H9 (cell line): ENCODE results near the gene ATRNL1. TPM values are rescaled to one million over a fixed set of nuclear protein-coding genes. Genes with fewer than 3 reads are reported as not detected.

Experiments
- DNase-seq: peaks from one replicate; pipeline ENCODE4 v3.0.0-alpha.2; 2017
- H2AFZ ChIP-seq: one replicate; pipeline ENCODE4 v1.6.1; 2013; ENCODE audit warnings: mild to moderate bottlenecking, low read length, control low read depth, moderate library complexity
- H2AK5ac ChIP-seq: 2 replicates; pipeline ENCODE4 v1.6.1; 2013; ENCODE audit warnings: low read length, control low read depth, mixed read lengths; ENCODE audit not compliant: insufficient read length
- H2BK120ac ChIP-seq: one replicate; pipeline ENCODE4 v1.6.1; 2013; ENCODE audit warnings: low read depth, mild to moderate bottlenecking, low read length, control low read depth, inconsistent platforms; ENCODE audit not compliant: poor library complexity, severe bottlenecking
- H2BK12ac ChIP-seq: 2 replicates; pipeline ENCODE4 v1.6.1; 2013; ENCODE audit warnings: low read length, control low read depth, mixed read lengths, low read depth; ENCODE audit not compliant: insufficient read length
- H2BK15ac ChIP-seq: 2 replicates; pipeline ENCODE4 v1.6.1; 2013; ENCODE audit warnings: low read depth, low read length, control low read depth
- H2BK20ac ChIP-seq: one replicate; pipeline ENCODE4 v1.6.1; 2013; ENCODE audit warnings: low read depth, mild to moderate bottlenecking, low read length, control low read depth, inconsistent platforms; ENCODE audit not compliant: poor library complexity, severe bottlenecking
- H2BK5ac ChIP-seq: 2 replicates; pipeline ENCODE4 v1.6.1; 2013; ENCODE audit warnings: low read length, control low read depth, mixed read lengths; ENCODE audit not compliant: insufficient read length
- H3K14ac ChIP-seq: 2 replicates; pipeline ENCODE4 v1.6.1; 2013; ENCODE audit warnings: low read length, control low read depth; ENCODE audit not compliant: insufficient read depth
- H3K18ac ChIP-seq: 2 replicates; pipeline ENCODE4 v1.6.1; 2013; ENCODE audit warnings: low read depth, mild to moderate bottlenecking, mixed read lengths, low read length, control low read depth; ENCODE audit not compliant: insufficient read length
- H3K23ac ChIP-seq: 2 replicates; pipeline ENCODE4 v1.6.1; 2013; ENCODE audit warnings: low read length, control low read depth, mixed read lengths, low read depth; ENCODE audit not compliant: insufficient read length
- H3K23me2 ChIP-seq: 2 replicates; pipeline ENCODE4 v1.6.1; 2013; ENCODE audit warnings: low read depth, mild to moderate bottlenecking, mixed read lengths, low read length, control low read depth; ENCODE audit not compliant: insufficient read length, poor library complexity, severe bottlenecking
- H3K27ac ChIP-seq: 2 replicates; pipeline ENCODE4 v1.5.1; 2013; ENCODE audit warnings: low read length, control low read depth, mixed read lengths, low read depth; ENCODE audit not compliant: insufficient read length
- H3K27me3 ChIP-seq: 2 replicates; pipeline ENCODE4 v1.6.1; 2013; ENCODE audit warnings: low read length, control low read depth, inconsistent platforms; ENCODE audit not compliant: insufficient read depth
- H3K4ac ChIP-seq: 2 replicates; pipeline ENCODE4 v1.6.1; 2013; ENCODE audit warnings: low read depth, mild to moderate bottlenecking, control low read depth, inconsistent platforms, low read length, moderate library complexity
- H3K4me1 ChIP-seq: 2 replicates; pipeline ENCODE4 v1.6.1; 2013; ENCODE audit warnings: low read length, control low read depth, inconsistent platforms; ENCODE audit not compliant: insufficient read depth
- H3K4me2 ChIP-seq: 2 replicates; pipeline ENCODE4 v1.6.1; 2013; ENCODE audit warnings: low read length, control low read depth, mixed read lengths; ENCODE audit not compliant: insufficient read length, insufficient read depth
- H3K56ac ChIP-seq: 2 replicates; pipeline ENCODE4 v1.6.1; 2013; ENCODE audit warnings: low read depth, mild to moderate bottlenecking, mixed read lengths, low read length, control low read depth; ENCODE audit not compliant: insufficient read length
- H3K79me1 ChIP-seq: 2 replicates; pipeline ENCODE4 v1.6.1; 2013; ENCODE audit warnings: low read depth, mild to moderate bottlenecking, moderate library complexity, low read length, control low read depth, inconsistent platforms; ENCODE audit not compliant: insufficient read depth, poor library complexity, severe bottlenecking
- H3K79me2 ChIP-seq: 2 replicates; pipeline ENCODE4 v1.6.1; 2013; ENCODE audit warnings: low read length, control low read depth, inconsistent platforms; ENCODE audit not compliant: insufficient read depth
- H3K9ac ChIP-seq: 2 replicates; pipeline ENCODE4 v1.6.1; 2013; ENCODE audit warnings: low read length, control low read depth, mixed read lengths; ENCODE audit not compliant: insufficient read length; ENCODE audit errors: extremely low read depth
- H3K9me3 ChIP-seq: one replicate; pipeline ENCODE4 v1.6.1; 2013; ENCODE audit warnings: low read depth, low read length, inconsistent platforms; ENCODE audit not compliant: control insufficient read depth
- H3T11ph ChIP-seq: one replicate; pipeline ENCODE4 v1.6.1; 2013; ENCODE audit warnings: mild to moderate bottlenecking, low read length, control low read depth, inconsistent platforms
- H4K20me1 ChIP-seq: one replicate; pipeline ENCODE4 v1.6.1; 2013; ENCODE audit not compliant: control insufficient read depth, insufficient read length, insufficient read depth
- H4K5ac ChIP-seq: 2 replicates; pipeline ENCODE4 v1.6.1; 2013; ENCODE audit warnings: low read depth, mild to moderate bottlenecking, mixed read lengths, low read length, control low read depth; ENCODE audit not compliant: insufficient read length
- H4K8ac ChIP-seq: replicated peaks from 2 replicates; pipeline ENCODE4 v1.6.1; 2013; ENCODE audit warnings: low read length, control low read depth, mixed read lengths, low read depth; ENCODE audit not compliant: insufficient read length
- H4K91ac ChIP-seq: 2 replicates; pipeline ENCODE4 v1.6.1; 2013; ENCODE audit warnings: low read depth, mild to moderate bottlenecking, moderate library complexity, mixed read lengths, low read length, control low read depth; ENCODE audit not compliant: insufficient read length
- H3K27ac Mint-ChIP-seq, 3 experiments: 2 replicates in 2 of 3; 3 replicates in 1 of 3; pipeline ENCODE4 v1.8.0; 2020 to 2021; ENCODE audit warnings: mixed read lengths in 3 of 3, mild to moderate bottlenecking in 1 of 3, moderate library complexity in 1 of 3
- H3K27me3 Mint-ChIP-seq: 2 replicates; pipeline ENCODE4 v1.8.0; 2021; ENCODE audit warnings: low read depth, mild to moderate bottlenecking, moderate library complexity, mixed read lengths
- H3K36me3 Mint-ChIP-seq, 3 experiments: 2 replicates in 2 of 3; 3 replicates in 1 of 3; pipeline ENCODE4 v1.8.0; 2020 to 2021; ENCODE audit warnings: low read depth in 3 of 3, mixed read lengths in 3 of 3; ENCODE audit not compliant: insufficient read depth in 1 of 3
- H3K4me1 Mint-ChIP-seq, 2 experiments: 2 replicates each; pipeline ENCODE4 v1.8.0; 2020; ENCODE audit warnings: mixed read lengths in 2 of 2
- H3K4me3 Mint-ChIP-seq, 2 experiments: 2 replicates in 1 of 2; 3 replicates in 1 of 2; pipeline ENCODE4 v1.8.0; 2020 to 2021; ENCODE audit warnings: mild to moderate bottlenecking in 2 of 2, mixed read lengths in 2 of 2, moderate library complexity in 1 of 2
- H3K9me3 Mint-ChIP-seq, 2 experiments: 2 replicates in 1 of 2; 3 replicates in 1 of 2; pipeline ENCODE4 v1.8.0; 2020; ENCODE audit warnings: mild to moderate bottlenecking in 2 of 2, mixed read lengths in 2 of 2, moderate library complexity in 1 of 2
- CTCF ChIP-seq: fragments of 200-600 bp; sonication (generic); conservative IDR thresholded peaks from 3 replicates; pipeline ENCODE4 v1.8.0; 2021; ENCODE audit warnings: antibody characterized with exemption, mild to moderate bottlenecking
- WGBS: extraction: QIAGEN DNeasy Blood & Tissue Kit; methylation state at CpG from one replicate; pipeline ENCODE4 v1.1.7; 2013; ENCODE audit warnings: missing lambda C conversion rate, low lambda C conversion rate, mixed read lengths; ENCODE audit not compliant: insufficient read length; ENCODE audit errors: extremely low coverage; 5-methylcytosine and 5-hydroxymethylcytosine counted together
- total RNA-seq: library from RNA; stranded (reverse); gene quantifications from 2 replicates; pipeline ENCODE4 v1.2.1, GENCODE V29; 2021

ATRNL1 gene
- total RNA-seq, 1 experiment from 2014 or later = 9.2 TPM

- TF ChIP-seq CTCF = no peak
Measured at GRCh38 chr10:115850666-115851065, 757.5 kb downstream of the ATRNL1 start.

More at GRCh38 chr10:115850666-115851065, 757.5 kb downstream of the ATRNL1 start:
- Mint-ChIP-seq H3K9me3 (no peaks in the 10 kb centered on the region), H3K27me3 (peaks cover 3% of the 10 kb centered on the region; the same call in 1 of the 2 replicates), H3K27ac (no peak overlapping the region), H3K4me3 (no peak overlapping the region), H3K4me1 (peaks cover 0 to 5% of the 10 kb centered on the region in 2 experiments; a peak in 1 of 4 replicates), H3K36me3 (no peaks in the 10 kb centered on the region)
- no peaks in the 10 kb centered on the region for H3K27me3 ChIP-seq
- no peak overlapping the region for H3K18ac ChIP-seq
- H3K4me1 ChIP-seq = 0 out of 2 replicates have a peak, but pooled peaks cover 2% of the 10 kb centered on the region
- H2BK120ac ChIP-seq = no peak overlapping the region
- no peak overlapping the region for H2BK15ac ChIP-seq
- H2AK5ac ChIP-seq = no peak overlapping the region
- no peak overlapping the region for H3K56ac ChIP-seq
- H2AFZ ChIP-seq = no peak overlapping the region
- H3K79me2 ChIP-seq = no peaks in the 10 kb centered on the region
- no peak overlapping the region for H2BK5ac ChIP-seq
- no peak overlapping the region for H3K9ac ChIP-seq
- H4K20me1 ChIP-seq = no peaks in the 10 kb centered on the region
- DNase-seq = no peak
- H3K4me2 ChIP-seq = no peak overlapping the region
- no peaks in the 10 kb centered on the region for H3K79me1 ChIP-seq
- no peaks in the 10 kb centered on the region for H3K9me3 ChIP-seq
- no peak overlapping the region for H2BK20ac ChIP-seq
- H3K4ac ChIP-seq = no peak overlapping the region
- no CpG with 5 or more reads among the region's 1 CpG for whole genome bisulfite sequencing
- no peak overlapping the region for H4K8ac ChIP-seq
- no peaks in the 10 kb centered on the region for H3K23me2 ChIP-seq
- H3K23ac ChIP-seq = no peak overlapping the region
- H3T11ph ChIP-seq = no peak overlapping the region
- no peak overlapping the region for H4K5ac ChIP-seq
- no peak overlapping the region for H4K91ac ChIP-seq
- no peak overlapping the region for H3K27ac ChIP-seq
- H3K14ac ChIP-seq = no peak overlapping the region
- H2BK12ac ChIP-seq = no peak overlapping the region
